ENCODE measurements around the gene PARP14. TPM values are rescaled to one million over a fixed set of nuclear protein-coding genes. Genes with fewer than 3 reads are reported as not detected.

The PARP14 gene
- total and polyA plus RNA-seq, 2 donors (not counting 1 experiment from before 2014, with no cell fraction given), result 113 to 188 TPM

DNA sequence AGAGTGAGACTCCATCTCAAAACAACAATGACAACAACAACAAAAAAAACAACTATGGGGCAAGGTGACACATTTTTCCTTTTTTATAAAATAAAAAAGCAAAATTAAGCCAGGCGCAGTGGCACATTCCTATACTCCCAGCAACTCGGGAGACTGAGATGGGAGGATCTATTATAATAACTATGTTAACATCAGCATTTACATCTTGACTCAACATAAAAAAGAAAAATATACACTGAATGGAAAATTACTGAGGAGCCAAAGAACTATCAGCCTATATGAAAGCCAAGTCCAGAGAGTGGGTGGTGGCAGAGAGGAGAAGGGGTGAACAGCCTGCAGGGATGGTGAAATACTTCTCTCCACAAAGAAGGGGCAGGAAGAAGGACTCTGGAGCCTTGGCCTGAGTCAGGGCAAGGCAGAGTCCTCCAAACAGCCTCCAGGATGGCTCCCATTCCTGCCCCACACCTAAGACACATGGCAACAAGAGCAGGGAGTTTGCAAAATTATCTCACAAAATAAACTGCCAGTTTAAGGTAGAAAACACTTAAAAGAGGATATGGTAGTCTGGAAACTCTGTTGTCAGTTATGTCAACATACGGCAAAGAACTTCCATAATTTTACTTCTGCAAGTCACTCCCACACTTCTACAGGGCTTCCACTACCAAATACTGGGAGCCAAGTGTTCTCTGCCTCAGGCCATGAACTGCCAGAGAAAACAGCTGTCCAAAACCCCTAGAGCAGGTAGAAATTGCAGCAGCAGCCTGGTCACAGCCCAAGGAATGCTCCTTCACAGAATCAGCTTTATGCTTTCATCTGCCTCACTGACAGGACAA is 87.1 kb downstream of the PARP14 start:
- ChIA-PET POLR2A (no interaction called here), CTCF (no interaction called here)
- peaks cover 1 to 8% of the 10 kb centered on the region in 2 experiments for H3K36me3 ChIP-seq (replicated peaks in 1 of 2; ENCODE audit: control extremely low read depth in 1 of 2, control insufficient read depth in 1 of 2, extremely low read depth in 1 of 2, insufficient read depth in 2 of 2, low read length in 1 of 2)
- H3K4me3 ChIP-seq (ENCODE audit: control extremely low read depth in 1 of 5, extremely low read depth in 1 of 5, insufficient read depth in 1 of 5, low read depth in 2 of 5, low read length in 4 of 5), result no peak overlapping the region
- no peaks in the 10 kb centered on the region for H3K9me3 Mint-ChIP-seq (ENCODE audit: insufficient read depth)
- H3K27me3 Mint-ChIP-seq, result no peaks in the 10 kb centered on the region
- H3K27ac ChIP-seq (ENCODE audit: low read length in 2 of 2), result no peak overlapping the region
- no peak overlapping the region for H3K4me2 ChIP-seq (replicated peaks; ENCODE audit: low read depth, low read length, poor library complexity, severe bottlenecking)
- no peak for ATAC-seq (ENCODE audit: low read depth)
- no peak overlapping the region for H3K9ac ChIP-seq (ENCODE audit: low read length)
- peaks cover 2% of the 10 kb centered on the region for H3K4me1 Mint-ChIP-seq
- no peaks in the 10 kb centered on the region for H3K4me1 ChIP-seq (ENCODE audit: control insufficient read depth in 2 of 2, insufficient read depth in 2 of 2, low read length in 2 of 2)
- no CpG with 5 or more reads among the region's 3 CpGs for WGBS (ENCODE audit: insufficient coverage)
- H2AFZ ChIP-seq (ENCODE audit: insufficient read depth, low read depth, low read length, poor library complexity, severe bottlenecking), result no peak overlapping the region
- H3K4me3 Mint-ChIP-seq, result no peak overlapping the region
- no peak for DNase-seq
- no peak overlapping the region for H3K27ac Mint-ChIP-seq
- no peaks in the 10 kb centered on the region for H3K79me2 ChIP-seq (ENCODE audit: control insufficient read depth, insufficient read depth, low read length)
- no peaks in the 10 kb centered on the region for H3K9me3 ChIP-seq (ENCODE audit: control extremely low read depth in 1 of 3, control insufficient read depth in 2 of 3, insufficient read depth in 1 of 3, low read length in 2 of 3)
- TF ChIP-seq, protein P1, sequence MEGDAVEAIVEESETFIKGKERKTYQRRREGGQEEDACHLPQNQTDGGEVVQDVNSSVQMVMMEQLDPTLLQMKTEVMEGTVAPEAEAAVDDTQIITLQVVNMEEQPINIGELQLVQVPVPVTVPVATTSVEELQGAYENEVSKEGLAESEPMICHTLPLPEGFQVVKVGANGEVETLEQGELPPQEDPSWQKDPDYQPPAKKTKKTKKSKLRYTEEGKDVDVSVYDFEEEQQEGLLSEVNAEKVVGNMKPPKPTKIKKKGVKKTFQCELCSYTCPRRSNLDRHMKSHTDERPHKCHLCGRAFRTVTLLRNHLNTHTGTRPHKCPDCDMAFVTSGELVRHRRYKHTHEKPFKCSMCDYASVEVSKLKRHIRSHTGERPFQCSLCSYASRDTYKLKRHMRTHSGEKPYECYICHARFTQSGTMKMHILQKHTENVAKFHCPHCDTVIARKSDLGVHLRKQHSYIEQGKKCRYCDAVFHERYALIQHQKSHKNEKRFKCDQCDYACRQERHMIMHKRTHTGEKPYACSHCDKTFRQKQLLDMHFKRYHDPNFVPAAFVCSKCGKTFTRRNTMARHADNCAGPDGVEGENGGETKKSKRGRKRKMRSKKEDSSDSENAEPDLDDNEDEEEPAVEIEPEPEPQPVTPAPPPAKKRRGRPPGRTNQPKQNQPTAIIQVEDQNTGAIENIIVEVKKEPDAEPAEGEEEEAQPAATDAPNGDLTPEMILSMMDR (IDR thresholded peaks at IDR 0.05), result no peak
- TF ChIP-seq EZH2 (IDR thresholded peaks at IDR 0.05; ENCODE audit: borderline replicate concordance, insufficient read depth, low read depth, low read length, poor library complexity, severe bottlenecking), result no peak
- no peaks in the 10 kb centered on the region for H4K20me1 ChIP-seq (ENCODE audit: control insufficient read depth, insufficient read depth, low read length, poor library complexity, severe bottlenecking)
- no peaks in the 10 kb centered on the region for H3K27me3 ChIP-seq (replicated peaks in 1 of 4; ENCODE audit: control extremely low read depth in 1 of 4, control insufficient read depth in 3 of 4, insufficient read depth in 4 of 4, low read length in 3 of 4)
- intact Hi-C loops (cut with micrococcal nuclease), result no loop called here

GRCh38 chr3:122770521-122771202 is 90.0 kb downstream of the PARP14 start:
- Mint-ChIP-seq H3K4me3 (no peak overlapping the region), H3K4me1 (peaks cover 8% of the 10 kb centered on the region), H3K9me3 (ENCODE audit: insufficient read depth) (no peaks in the 10 kb centered on the region), H3K27me3 (no peaks in the 10 kb centered on the region), H3K27ac (no peak overlapping the region)
- no peak for DNase-seq
- no peaks in the 10 kb centered on the region for H3K27me3 ChIP-seq (replicated peaks in 1 of 4; ENCODE audit: control extremely low read depth in 1 of 4, control insufficient read depth in 3 of 4, insufficient read depth in 4 of 4, low read length in 3 of 4)
- intact Hi-C loops (cut with micrococcal nuclease), result no loop called here
- POLR2A ChIA-PET, result no interaction called here
- H3K36me3 ChIP-seq (replicated peaks in 1 of 2; ENCODE audit: control extremely low read depth in 1 of 2, control insufficient read depth in 1 of 2, extremely low read depth in 1 of 2, insufficient read depth in 2 of 2, low read length in 1 of 2), result peaks cover 1 to 11% of the 10 kb centered on the region in 2 experiments
- no peak overlapping the region for H2AFZ ChIP-seq (ENCODE audit: insufficient read depth, low read depth, low read length, poor library complexity, severe bottlenecking)
- ATAC-seq (ENCODE audit: low read depth), result no peak
- no peaks in the 10 kb centered on the region for H4K20me1 ChIP-seq (ENCODE audit: control insufficient read depth, insufficient read depth, low read length, poor library complexity, severe bottlenecking)
- no peak overlapping the region for H3K4me3 ChIP-seq (ENCODE audit: control extremely low read depth in 1 of 5, extremely low read depth in 1 of 5, insufficient read depth in 1 of 5, low read depth in 2 of 5, low read length in 4 of 5)
- 95% methylated on average over 3 of the region's 5 CpGs for WGBS (ENCODE audit: insufficient coverage)
- no peak overlapping the region for H3K4me2 ChIP-seq (replicated peaks; ENCODE audit: low read depth, low read length, poor library complexity, severe bottlenecking)
- no peaks in the 10 kb centered on the region for H3K9me3 ChIP-seq (ENCODE audit: control extremely low read depth in 1 of 3, control insufficient read depth in 2 of 3, insufficient read depth in 1 of 3, low read length in 2 of 3)
- H3K27ac ChIP-seq (ENCODE audit: low read length in 2 of 2), result no peak overlapping the region
- TF ChIP-seq EZH2 (IDR thresholded peaks at IDR 0.05; ENCODE audit: borderline replicate concordance, insufficient read depth, low read depth, low read length, poor library complexity, severe bottlenecking), result no peak
- TF ChIP-seq, protein P1 (IDR thresholded peaks at IDR 0.05), result no peak
- H3K9ac ChIP-seq (ENCODE audit: low read length), result no peak overlapping the region
- H3K4me1 ChIP-seq (ENCODE audit: control insufficient read depth in 2 of 2, insufficient read depth in 2 of 2, low read length in 2 of 2), result peaks cover 5 to 9% of the 10 kb centered on the region in 2 donors
- H3K79me2 ChIP-seq (ENCODE audit: control insufficient read depth, insufficient read depth, low read length), result no peaks in the 10 kb centered on the region
- CTCF ChIA-PET, result no interaction called here
